Spleen (tissue), 7 donors: ENCODE measurements around the gene TRIM25.

Experiments
- CTCF ChIP-seq, 11 experiments: fragments of 200-600 bp in 7 of 11; fragments of 450-650 bp in 4 of 11; sonication (generic) in 4 of 11; IDR thresholded peaks in 8 of 11; conservative IDR thresholded peaks in 3 of 11; 1 replicate in 7 of 11; 2 replicates in 4 of 11; pipeline versions ENCODE4 v1.4.0 to v1.8.0; 2016 to 2021; ENCODE audit warnings: antibody characterized with exemption in 11 of 11, inconsistent platforms in 4 of 11, mild to moderate bottlenecking in 1 of 11
- POLR2A ChIP-seq, 3 donors: fragments of 450-650 bp; IDR thresholded peaks; one replicate each; pipeline ENCODE4 v1.5.1; 2017; ENCODE audit warnings: antibody characterized with exemption in 3 of 3, mild to moderate bottlenecking in 1 of 3
- POLR2AphosphoS5 ChIP-seq, 3 donors: sonication (generic); formaldehyde crosslinking; IDR thresholded peaks; one replicate each; pipeline ENCODE4 v1.5.1; 2017; ENCODE audit warnings: antibody characterized with exemption in 3 of 3
- donor health status: DM: no; HTN: no; CAD: no; lungs with moderate emphysema.
- donor health status: DM: no; HTN: no; CAD: no.
- donor health status: DM: no; HTN: no; CAD: no.

GRCh38 chr17:56870081-56870651 is 43.7 kb downstream of the TRIM25 start:
- TF ChIP-seq CTCF (IDR thresholded peaks at IDR 0.05 in 8 of 11, conservative IDR thresholded peaks at IDR 0.05 in 3 of 11): no peak
- no peak for TF ChIP-seq POLR2A (IDR thresholded peaks at IDR 0.05)
- TF ChIP-seq POLR2AphosphoS5 (IDR thresholded peaks at IDR 0.05): no peak
